Brain microvascular endothelial cell (primary cell): Measurements from ENCODE around the gene GPD2.

Source experiments
- DNase-seq: peaks from one replicate; pipeline ENCODE4 v3.0.0-alpha.2; 2020
- H3K27ac ChIP-seq: fragments of 250-450 bp; sonication (Bioruptor Pico); 2 replicates; pipeline ENCODE4 v1.5.1; 2020; ENCODE audit warnings: mild to moderate bottlenecking, moderate library complexity
- H3K27me3 ChIP-seq: fragments of 250-450 bp; sonication (Bioruptor Pico); replicated peaks from 2 replicates; pipeline ENCODE4 v1.5.1; 2020; ENCODE audit warnings: mild to moderate bottlenecking
- H3K36me3 ChIP-seq: fragments of 250-450 bp; sonication (Bioruptor Pico); replicated peaks from 2 replicates; pipeline ENCODE4 v1.5.1; 2020; ENCODE audit warnings: mild to moderate bottlenecking
- H3K4me3 ChIP-seq: 2 replicates; pipeline ENCODE4 v1.5.1; 2011; ENCODE audit warnings: low read depth, mild to moderate bottlenecking, control low read depth, low read length, moderate library complexity
- CTCF ChIP-seq: IDR thresholded peaks from 2 replicates; pipeline ENCODE4 v1.5.1; 2011; ENCODE audit warnings: low read depth, mild to moderate bottlenecking, moderate library complexity, low read length, control low read depth, inconsistent platforms; ENCODE audit errors: missing control alignments
- in situ Hi-C: cut with HindIII; loops from 2 replicates; pipeline ENCODE4 v1.10.0; 2017; ENCODE audit warnings: low sequenced_read_pairs, low pct_ligation_motif_present

GPD2 gene

GRCh38 chr2:156459720-156460119 is 23.5 kb downstream of the GPD2 start:
- TF ChIP-seq CTCF = no peak
- H3K4me3 ChIP-seq = no peak overlapping the region
- DNase-seq = no peak
- H3K27ac ChIP-seq = no peak overlapping the region
- in situ Hi-C loops = no loop called here
- no peaks in the 10 kb centered on the region for H3K36me3 ChIP-seq
- H3K27me3 ChIP-seq = no peaks in the 10 kb centered on the region

GRCh38 chr2:156464106-156464505 is 27.9 kb downstream of the GPD2 start:
- H3K4me3 ChIP-seq = no peak overlapping the region
- no peak overlapping the region for H3K27ac ChIP-seq
- H3K36me3 ChIP-seq = no peaks in the 10 kb centered on the region
- no peaks in the 10 kb centered on the region for H3K27me3 ChIP-seq
- TF ChIP-seq CTCF = no peak
- in situ Hi-C loops = no loop called here
- no peak for DNase-seq

- H3K4me3 ChIP-seq = no peak overlapping the region
- in situ Hi-C loops = no loop called here
- no peaks in the 10 kb centered on the region for H3K27me3 ChIP-seq
- no peak for TF ChIP-seq CTCF
- no peak overlapping the region for H3K27ac ChIP-seq
- DNase-seq = no peak
- H3K36me3 ChIP-seq = no peaks in the 10 kb centered on the region
Observed at GRCh38 chr2:156465573-156465972, 29.4 kb downstream of the GPD2 start.

- no peaks in the 10 kb centered on the region for H3K36me3 ChIP-seq
- in situ Hi-C loops = no loop called here
- DNase-seq = no peak
- no peak overlapping the region for H3K27ac ChIP-seq
- no peak overlapping the region for H3K4me3 ChIP-seq
- no peaks in the 10 kb centered on the region for H3K27me3 ChIP-seq
- no peak for TF ChIP-seq CTCF
Observed at GRCh38 chr2:156466739-156467405, 30.7 kb downstream of the GPD2 start.

- H3K27ac ChIP-seq = no peak overlapping the region
- in situ Hi-C loops = no loop called here
- no peaks in the 10 kb centered on the region for H3K27me3 ChIP-seq
- no peaks in the 10 kb centered on the region for H3K36me3 ChIP-seq
- no peak overlapping the region for H3K4me3 ChIP-seq
- DNase-seq = no peak
- no peak for TF ChIP-seq CTCF
Observed at GRCh38 chr2:156470975-156471583, 34.9 kb downstream of the GPD2 start.

GRCh38 chr2:156471762-156472161 is 35.6 kb downstream of the GPD2 start:
- H3K36me3 ChIP-seq = no peaks in the 10 kb centered on the region
- in situ Hi-C loops = no loop called here
- DNase-seq = no peak
- TF ChIP-seq CTCF = no peak
- H3K27ac ChIP-seq = no peak overlapping the region
- H3K4me3 ChIP-seq = no peak overlapping the region
- no peaks in the 10 kb centered on the region for H3K27me3 ChIP-seq
